ENCODE data around the gene SLX4IP. TPM values are rescaled to one million over a fixed set of nuclear protein-coding genes. Genes with fewer than 3 reads are reported as not detected.

The SLX4IP gene
- total RNA-seq, 3 donors from 2014 or later, result 5.7 to 9.7 (median 7.7) TPM

- Histone ChIP-seq H3K4me1 (ENCODE audit: low read depth) (no peaks in the 10 kb centered on the region), H3K36me3 (ENCODE audit: low read depth) (no peaks in the 10 kb centered on the region), H3K9me3 (no peaks in the 10 kb centered on the region), H3K4me3 (no peak overlapping the region)
- intact Hi-C loops (cut with DNase I, micrococcal nuclease), result loop anchor here in 1 of 2 donors (10.0 kb wide), 1 partner anchor 647 kb away; no protein-coding TSS in a partner anchor
- DNase-seq (no peak), ATAC-seq (no peak)
- TF ChIP-seq CTCF (IDR thresholded peaks at IDR 0.05), result no peak
Observed at GRCh38 chr20:10557685-10558084, 122.6 kb downstream of the SLX4IP start.

GRCh38 chr20:10558635-10559187 is 123.6 kb downstream of the SLX4IP start:
- H3K36me3 ChIP-seq (ENCODE audit: low read depth), result no peaks in the 10 kb centered on the region
- ATAC-seq (peak; percentile 32), DNase-seq (no peak)
- H3K4me1 ChIP-seq (ENCODE audit: low read depth), result no peaks in the 10 kb centered on the region
- no peak overlapping the region for H3K4me3 ChIP-seq
- H3K9me3 ChIP-seq, result no peaks in the 10 kb centered on the region
- TF ChIP-seq CTCF (IDR thresholded peaks at IDR 0.05), result no peak
- intact Hi-C loops (cut with DNase I, micrococcal nuclease), result loop anchor here in 1 of 2 donors (10.0 kb wide), 1 partner anchor 646 kb away; no protein-coding TSS in a partner anchor

- H3K36me3 ChIP-seq (ENCODE audit: low read depth), result no peaks in the 10 kb centered on the region
- no peak overlapping the region for H3K4me3 ChIP-seq
- TF ChIP-seq CTCF (IDR thresholded peaks at IDR 0.05), result no peak
- DNase-seq (no peak), ATAC-seq (no peak)
- H3K9me3 ChIP-seq, result no peaks in the 10 kb centered on the region
- intact Hi-C loops (cut with DNase I, micrococcal nuclease), result loop anchor here in 1 of 2 donors (10.0 kb wide), 1 partner anchor 646 kb away; no protein-coding TSS in a partner anchor
- H3K4me1 ChIP-seq (ENCODE audit: low read depth), result no peaks in the 10 kb centered on the region
Observed at GRCh38 chr20:10559266-10559665, 124.2 kb downstream of the SLX4IP start.

GRCh38 chr20:10560686-10561085 is 125.6 kb downstream of the SLX4IP start:
- intact Hi-C loops (cut with DNase I, micrococcal nuclease), result no loop called here
- ATAC-seq (no peak), DNase-seq (no peak)
- H3K9me3 ChIP-seq, result no peaks in the 10 kb centered on the region
- no peaks in the 10 kb centered on the region for H3K36me3 ChIP-seq (ENCODE audit: low read depth)
- H3K4me3 ChIP-seq, result no peak overlapping the region
- H3K4me1 ChIP-seq (ENCODE audit: low read depth), result no peaks in the 10 kb centered on the region
- TF ChIP-seq CTCF (IDR thresholded peaks at IDR 0.05), result no peak

GRCh38 chr20:10561302-10561701 is 126.2 kb downstream of the SLX4IP start:
- Histone ChIP-seq H3K4me3 (no peak overlapping the region), H3K36me3 (ENCODE audit: low read depth) (no peaks in the 10 kb centered on the region), H3K9me3 (no peaks in the 10 kb centered on the region), H3K4me1 (ENCODE audit: low read depth) (no peaks in the 10 kb centered on the region)
- DNase-seq (no peak), ATAC-seq (no peak)
- intact Hi-C loops (cut with DNase I, micrococcal nuclease), result no loop called here
- no peak for TF ChIP-seq CTCF (IDR thresholded peaks at IDR 0.05)

- H3K9me3 ChIP-seq, result no peaks in the 10 kb centered on the region
- TF ChIP-seq CTCF (IDR thresholded peaks at IDR 0.05), result no peak
- intact Hi-C loops (cut with DNase I, micrococcal nuclease), result no loop called here
- no peak for DNase-seq
- H3K4me1 ChIP-seq (ENCODE audit: low read depth), result no peaks in the 10 kb centered on the region
- ATAC-seq, result no peak
- no peaks in the 10 kb centered on the region for H3K36me3 ChIP-seq (ENCODE audit: low read depth)
- H3K4me3 ChIP-seq, result no peak overlapping the region
Observed at GRCh38 chr20:10562899-10563298, 127.8 kb downstream of the SLX4IP start.

Data from mucosa of descending colon (tissue), 3 donors.